Ramos (cell line): ENCODE data around the gene ULK3.
"Not testable (repeated sequence)": the region's sequence is repeated elsewhere in the genome, so short reads cannot be mapped to it uniquely, and the experiment has no call there.

Source experiments
- in situ Hi-C: fragments of 300-500 bp; cut with MboI; formaldehyde crosslinking; loops from one replicate; pipeline ENCODE4 v1.14.3; 2022; ENCODE audit warnings: low sequenced_read_pairs; ENCODE audit not compliant: unreplicated experiment

ULK3 gene

GRCh38 chr15:74842581-74843444, at the start of gene ULK3:
Gene ULK3 (minus strand): TSS chr15:74843156. CDS start chr15:74843105, 51 bp downstream.
- in situ Hi-C loops = no loop called here

- in situ Hi-C loops = no loop called here
Observed at GRCh38 chr15:74892313-74892712, 49.4 kb upstream of the ULK3 start.

- in situ Hi-C loops = no loop called here
Observed at GRCh38 chr15:74891469-74891868, 48.5 kb upstream of the ULK3 start.

GRCh38 chr15:74890665-74890960, 47.7 kb upstream of the ULK3 start:
- in situ Hi-C loops = no loop called here

- in situ Hi-C loops = no loop called here
Observed at GRCh38 chr15:74889883-74890664, 47.1 kb upstream of the ULK3 start, which contains the start of gene MPI. Gene MPI (plus strand): TSS chr15:74890042. CDS start chr15:74890074, 32 bp downstream.

GRCh38 chr15:74889390-74889882, 46.5 kb upstream of the ULK3 start:
- in situ Hi-C loops = no loop called here

GRCh38 chr15:74888716-74889115, 45.8 kb upstream of the ULK3 start:
- in situ Hi-C loops = no loop called here

- in situ Hi-C loops = not testable (repeated sequence)
Observed at GRCh38 chr15:74887537-74888193, 44.7 kb upstream of the ULK3 start.

- in situ Hi-C loops = no loop called here
Observed at GRCh38 chr15:74885461-74885860, 42.5 kb upstream of the ULK3 start.

GRCh38 chr15:74884428-74885223, 41.7 kb upstream of the ULK3 start:
- in situ Hi-C loops = no loop called here

GRCh38 chr15:74882528-74882927, 39.6 kb upstream of the ULK3 start:
- in situ Hi-C loops = no loop called here

- in situ Hi-C loops = no loop called here
Observed at GRCh38 chr15:74878273-74878672, 35.3 kb upstream of the ULK3 start.

- in situ Hi-C loops = no loop called here
Observed at GRCh38 chr15:74873756-74874424, 30.9 kb upstream of the ULK3 start.

- in situ Hi-C loops = no loop called here
Observed at GRCh38 chr15:74873036-74873755, 30.2 kb upstream of the ULK3 start, which contains the start of gene SCAMP2. Gene SCAMP2 (minus strand): TSS chr15:74873365. CDS start chr15:74873255, 110 bp downstream.

- in situ Hi-C loops = no loop called here
Observed at GRCh38 chr15:74872702-74873035, 29.7 kb upstream of the ULK3 start.

- in situ Hi-C loops = no loop called here
Observed at GRCh38 chr15:74870436-74871215, 27.7 kb upstream of the ULK3 start.

GRCh38 chr15:74869726-74870407, 26.9 kb upstream of the ULK3 start:
- in situ Hi-C loops = no loop called here

- in situ Hi-C loops = no loop called here
Observed at GRCh38 chr15:74869372-74869725, 26.4 kb upstream of the ULK3 start.
